ENCODE measurements around the gene DROSHA. TPM values are rescaled to one million over a fixed set of nuclear protein-coding genes. Genes with fewer than 3 reads are reported as not detected.

DROSHA gene
- total RNA-seq, 2 experiments from 2014 or later, result 69.8 to 74.3 TPM

DNA sequence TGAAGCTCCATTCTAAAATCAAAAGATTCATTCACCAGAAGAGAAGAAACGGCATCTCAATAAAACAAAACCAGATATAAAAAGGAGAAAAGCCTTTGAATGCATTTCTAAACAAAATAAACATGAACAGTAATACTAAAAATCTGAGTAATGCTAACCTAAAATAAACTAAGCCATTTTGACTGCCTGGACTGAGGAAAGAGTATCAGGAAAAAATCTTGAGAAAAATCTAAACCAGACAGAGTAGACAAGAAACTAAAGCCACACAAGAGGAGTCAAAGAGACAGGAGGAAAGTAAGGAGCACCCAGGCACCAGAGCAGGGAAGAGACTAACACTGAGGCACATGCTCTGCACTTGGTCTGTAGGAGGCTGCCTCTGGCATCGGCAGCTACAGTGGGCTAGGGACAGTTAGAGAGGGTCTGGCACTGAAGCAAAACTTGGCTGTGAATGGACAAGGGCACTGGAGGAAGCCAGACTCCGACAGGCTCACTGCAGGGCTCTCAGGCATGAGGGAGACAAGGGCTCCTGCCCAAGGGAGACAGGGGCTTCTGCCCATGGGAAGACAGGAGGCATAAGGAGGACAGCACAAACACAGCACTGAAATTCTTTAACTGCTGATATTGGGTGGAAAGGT lies 50.2 kb downstream of the DROSHA start:
- Mint-ChIP-seq H3K27me3 (ENCODE audit: low read depth) (no peaks in the 10 kb centered on the region), H3K9me3 (ENCODE audit: insufficient read depth) (no peaks in the 10 kb centered on the region), H3K4me3 (no peak overlapping the region), H3K27ac (no peak overlapping the region), H3K36me3 (ENCODE audit: low read depth) (peaks cover 47% of the 10 kb centered on the region), H3K4me1 (ENCODE audit: low read depth) (peaks cover 4% of the 10 kb centered on the region)
- CTCF ChIA-PET, result no interaction called here
- POLR2A ChIA-PET, result no interaction called here
- DNase-seq, result no peak
- no peak for ATAC-seq

DNA sequence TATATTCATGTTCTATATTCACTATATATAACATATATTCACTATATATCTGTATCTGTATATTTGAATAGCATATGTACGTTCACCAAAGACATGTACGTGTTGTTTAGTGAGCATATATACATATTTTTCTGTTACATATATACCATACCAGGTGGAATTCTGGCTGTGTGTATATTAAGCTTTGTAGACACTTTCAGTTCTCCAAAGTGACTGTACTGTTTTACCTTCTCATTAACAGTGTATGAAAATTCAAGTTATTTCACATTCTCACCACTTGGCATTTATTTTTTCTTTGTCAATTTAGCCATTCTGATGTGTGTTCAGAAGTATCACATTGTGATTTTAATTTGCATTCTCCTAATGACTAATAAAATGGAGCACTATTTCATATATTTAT lies 52.2 kb downstream of the DROSHA start:
- Mint-ChIP-seq H3K9me3 (ENCODE audit: insufficient read depth) (no peaks in the 10 kb centered on the region), H3K27me3 (ENCODE audit: low read depth) (no peaks in the 10 kb centered on the region), H3K4me3 (no peak overlapping the region), H3K27ac (no peak overlapping the region), H3K4me1 (ENCODE audit: low read depth) (peaks cover 4% of the 10 kb centered on the region), H3K36me3 (ENCODE audit: low read depth) (peaks cover 34% of the 10 kb centered on the region)
- CTCF ChIA-PET, result no interaction called here
- POLR2A ChIA-PET, result no interaction called here
- ATAC-seq (no peak), DNase-seq (no peak)

DNA sequence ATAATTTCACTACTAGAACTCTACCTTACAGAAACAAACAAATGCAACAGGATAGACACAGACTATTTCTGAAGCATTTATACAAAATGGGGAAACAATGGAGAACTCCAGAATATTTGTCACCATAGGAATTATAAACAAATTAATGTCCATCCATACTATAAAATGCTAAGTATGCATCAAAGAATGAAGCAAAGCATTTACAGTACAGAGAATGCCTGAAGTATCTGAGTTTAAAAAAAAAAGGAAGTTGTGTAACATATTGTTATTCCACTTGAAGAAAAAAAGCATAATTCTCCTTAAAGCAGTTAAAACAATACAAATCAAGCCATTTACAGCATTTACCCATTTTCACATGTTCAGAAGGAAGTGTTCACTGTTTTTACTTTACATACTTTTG lies 53.0 kb downstream of the DROSHA start:
- POLR2A ChIA-PET, result no interaction called here
- DNase-seq, result no peak
- peaks cover 29% of the 10 kb centered on the region for H3K36me3 Mint-ChIP-seq (ENCODE audit: low read depth)
- H3K9me3 Mint-ChIP-seq (ENCODE audit: insufficient read depth), result no peaks in the 10 kb centered on the region
- H3K27ac Mint-ChIP-seq, result no peak overlapping the region
- CTCF ChIA-PET, result no interaction called here
- no peak for ATAC-seq
- no peaks in the 10 kb centered on the region for H3K27me3 Mint-ChIP-seq (ENCODE audit: low read depth)
- H3K4me1 Mint-ChIP-seq (ENCODE audit: low read depth), result peaks cover 4% of the 10 kb centered on the region
- no peak overlapping the region for H3K4me3 Mint-ChIP-seq

DNA sequence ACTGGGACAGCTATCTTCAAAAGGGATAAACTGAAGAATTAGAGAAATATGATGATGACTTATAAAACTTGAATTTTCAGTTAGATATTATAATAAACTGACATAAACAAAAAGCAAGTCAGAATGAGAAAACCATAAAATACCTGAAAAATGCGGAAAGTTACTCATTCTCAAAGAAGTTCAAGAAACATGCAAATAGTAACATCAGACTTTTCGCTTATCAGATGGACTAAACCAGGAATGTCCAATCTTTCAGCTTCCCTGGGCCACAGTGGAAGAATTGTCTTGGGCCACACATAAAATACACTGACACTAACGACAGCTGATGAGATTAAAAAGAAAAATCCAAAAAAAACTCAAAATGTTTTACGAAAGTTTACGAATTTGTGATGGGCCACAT lies 53.9 kb downstream of the DROSHA start:
- peaks cover 31% of the 10 kb centered on the region for H3K36me3 Mint-ChIP-seq (ENCODE audit: low read depth)
- no peak overlapping the region for H3K27ac Mint-ChIP-seq
- ChIA-PET CTCF (no interaction called here), POLR2A (no interaction called here)
- H3K4me3 Mint-ChIP-seq, result no peak overlapping the region
- no peaks in the 10 kb centered on the region for H3K27me3 Mint-ChIP-seq (ENCODE audit: low read depth)
- no peaks in the 10 kb centered on the region for H3K9me3 Mint-ChIP-seq (ENCODE audit: insufficient read depth)
- DNase-seq (no peak), ATAC-seq (no peak)
- no peaks in the 10 kb centered on the region for H3K4me1 Mint-ChIP-seq (ENCODE audit: low read depth)

DNA sequence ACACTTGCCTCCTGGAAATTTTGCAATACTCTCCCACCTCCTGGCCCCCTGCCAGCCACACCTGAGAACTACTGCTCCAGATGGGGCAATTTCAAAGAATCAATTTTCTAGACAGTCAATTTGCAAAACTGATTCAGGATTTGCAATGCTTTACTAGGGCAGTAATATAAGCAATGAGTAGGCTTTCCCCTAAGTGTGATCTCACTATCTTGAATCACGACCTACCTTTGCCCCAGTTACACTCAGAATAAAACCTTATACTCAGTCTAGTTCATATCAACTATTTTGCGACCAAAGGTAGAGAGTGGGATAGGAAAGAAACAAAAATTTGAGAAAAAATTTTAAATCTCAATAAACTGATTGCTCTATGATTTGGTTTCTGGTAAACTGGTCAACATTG lies 54.4 kb downstream of the DROSHA start:
- Mint-ChIP-seq H3K4me3 (no peak overlapping the region), H3K27ac (no peak overlapping the region), H3K9me3 (ENCODE audit: insufficient read depth) (no peaks in the 10 kb centered on the region), H3K36me3 (ENCODE audit: low read depth) (peaks cover 32% of the 10 kb centered on the region), H3K4me1 (ENCODE audit: low read depth) (no peaks in the 10 kb centered on the region), H3K27me3 (ENCODE audit: low read depth) (no peaks in the 10 kb centered on the region)
- no peak for ATAC-seq
- POLR2A ChIA-PET, result no interaction called here
- CTCF ChIA-PET, result no interaction called here
- DNase-seq, result no peak

DNA sequence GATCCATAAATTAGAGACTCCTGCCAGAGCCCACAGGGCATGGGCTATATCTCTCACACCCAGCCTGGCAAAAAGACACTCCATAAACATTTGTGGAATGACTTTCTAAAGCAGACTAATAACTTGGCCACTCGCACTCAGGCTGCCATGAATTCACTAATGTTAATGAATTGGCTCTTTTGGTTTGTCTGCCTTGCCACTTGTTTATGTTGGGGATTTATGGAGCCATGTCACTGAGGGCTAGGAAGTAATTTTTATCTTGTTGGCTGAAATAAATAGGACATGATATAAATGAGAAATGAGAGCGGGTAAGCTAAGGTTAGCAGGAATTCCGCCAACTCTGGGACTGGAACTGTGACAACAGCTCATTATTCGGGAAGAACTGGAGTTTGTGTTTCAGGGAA lies 55.2 kb downstream of the DROSHA start:
- Mint-ChIP-seq H3K27me3 (ENCODE audit: low read depth) (no peaks in the 10 kb centered on the region), H3K36me3 (ENCODE audit: low read depth) (peaks cover 27% of the 10 kb centered on the region), H3K27ac (no peak overlapping the region), H3K9me3 (ENCODE audit: insufficient read depth) (no peaks in the 10 kb centered on the region), H3K4me3 (no peak overlapping the region), H3K4me1 (ENCODE audit: low read depth) (no peaks in the 10 kb centered on the region)
- ATAC-seq (no peak), DNase-seq (no peak)
- POLR2A ChIA-PET, result no interaction called here
- CTCF ChIA-PET, result no interaction called here

DNA sequence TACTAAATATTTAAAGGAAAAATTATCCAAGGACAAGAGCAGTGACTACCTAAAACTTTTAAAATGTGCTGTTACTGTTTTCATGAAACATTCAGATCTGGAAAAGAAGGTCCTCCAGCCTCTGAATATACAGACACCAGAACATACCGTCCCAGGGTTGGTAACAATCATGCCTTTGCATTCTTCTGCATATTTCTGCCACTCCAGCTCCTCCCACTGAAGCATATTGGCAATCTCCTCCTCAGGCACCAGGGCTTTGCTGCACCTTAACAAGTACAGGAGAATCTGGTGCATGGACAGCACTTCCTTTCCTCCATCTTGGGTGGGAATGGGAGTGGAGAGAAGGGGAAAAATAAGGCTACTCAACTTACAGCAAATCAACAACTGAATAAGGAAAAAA lies 60.0 kb downstream of the DROSHA start:
- H3K9me3 Mint-ChIP-seq (ENCODE audit: insufficient read depth), result no peaks in the 10 kb centered on the region
- no peaks in the 10 kb centered on the region for H3K27me3 Mint-ChIP-seq (ENCODE audit: low read depth)
- H3K27ac Mint-ChIP-seq, result no peak overlapping the region
- no peak overlapping the region for H3K4me3 Mint-ChIP-seq
- DNase-seq, result no peak
- CTCF ChIA-PET, result no interaction called here
- no peaks in the 10 kb centered on the region for H3K4me1 Mint-ChIP-seq (ENCODE audit: low read depth)
- no peak for ATAC-seq
- POLR2A ChIA-PET, result no interaction called here
- H3K36me3 Mint-ChIP-seq (ENCODE audit: low read depth), result peaks cover 42% of the 10 kb centered on the region

DNA sequence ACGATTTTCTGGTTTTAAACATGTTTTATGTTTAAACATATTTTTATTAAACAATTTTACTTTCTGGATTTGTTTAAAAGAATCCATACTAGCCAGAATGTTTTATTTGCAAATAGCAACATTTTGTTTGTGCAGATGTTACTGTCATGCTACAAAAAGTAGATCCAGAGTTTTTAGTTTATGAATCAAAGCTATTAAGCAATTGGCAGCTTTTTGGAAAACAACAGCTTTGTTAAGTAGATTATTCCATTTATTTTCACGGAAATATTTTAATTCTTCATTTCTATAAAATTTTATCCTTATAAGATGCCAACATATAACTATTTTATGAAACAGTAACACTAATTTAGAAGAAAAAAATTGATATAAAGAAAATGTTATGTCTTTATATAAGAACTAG lies 60.9 kb downstream of the DROSHA start:
- ChIA-PET POLR2A (no interaction called here), CTCF (no interaction called here)
- Mint-ChIP-seq H3K4me3 (no peak overlapping the region), H3K9me3 (ENCODE audit: insufficient read depth) (no peaks in the 10 kb centered on the region), H3K36me3 (ENCODE audit: low read depth) (peaks cover 45% of the 10 kb centered on the region), H3K27me3 (ENCODE audit: low read depth) (no peaks in the 10 kb centered on the region), H3K27ac (no peak overlapping the region), H3K4me1 (ENCODE audit: low read depth) (no peaks in the 10 kb centered on the region)
- DNase-seq (no peak), ATAC-seq (no peak)

DNA sequence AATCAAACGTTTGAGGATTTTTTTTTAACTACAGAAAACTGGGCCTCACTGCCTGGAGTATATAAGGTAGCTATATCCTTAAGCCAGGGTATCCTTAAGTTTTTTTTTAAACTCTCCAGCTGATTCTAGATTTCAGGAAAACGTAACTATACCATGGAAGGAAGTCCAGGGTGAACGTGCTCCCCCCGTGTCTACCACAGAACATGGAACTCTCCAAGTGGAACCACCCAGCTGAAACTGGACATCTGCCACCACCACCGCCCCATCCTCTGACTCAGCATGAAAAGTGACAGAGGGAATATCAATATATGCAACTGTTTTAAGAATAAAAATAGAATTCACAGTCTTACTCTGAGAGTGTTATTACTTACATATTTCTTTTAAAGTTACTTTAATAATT lies 61.3 kb downstream of the DROSHA start:
- CTCF ChIA-PET, result no interaction called here
- no peaks in the 10 kb centered on the region for H3K4me1 Mint-ChIP-seq (ENCODE audit: low read depth)
- H3K36me3 Mint-ChIP-seq (ENCODE audit: low read depth), result peaks cover 50% of the 10 kb centered on the region
- ATAC-seq (no peak), DNase-seq (no peak)
- POLR2A ChIA-PET, result no interaction called here
- H3K4me3 Mint-ChIP-seq, result no peak overlapping the region
- H3K9me3 Mint-ChIP-seq (ENCODE audit: insufficient read depth), result no peaks in the 10 kb centered on the region
- H3K27ac Mint-ChIP-seq, result no peak overlapping the region
- H3K27me3 Mint-ChIP-seq (ENCODE audit: low read depth), result no peaks in the 10 kb centered on the region

DNA sequence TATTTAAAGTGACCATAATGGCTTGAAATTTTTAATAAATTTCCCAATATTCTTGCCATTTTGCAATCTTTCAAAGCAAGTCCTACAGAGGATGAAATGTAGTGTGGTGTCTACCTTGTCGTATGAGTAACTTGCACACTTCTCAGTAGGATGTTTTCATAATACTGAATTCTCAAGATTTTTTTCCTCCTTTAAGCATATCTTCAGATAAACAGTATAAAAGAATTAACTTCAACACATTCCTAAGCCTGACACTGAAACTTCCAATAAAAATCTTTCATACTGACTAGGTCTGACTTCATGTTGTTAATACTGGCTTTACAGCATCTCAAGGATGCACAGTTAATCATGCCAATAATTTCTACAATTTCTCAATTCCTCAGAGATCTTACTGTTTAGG lies 62.0 kb downstream of the DROSHA start:
- ATAC-seq, result no peak
- H3K9me3 Mint-ChIP-seq (ENCODE audit: insufficient read depth), result no peaks in the 10 kb centered on the region
- no peak overlapping the region for H3K4me3 Mint-ChIP-seq
- ChIA-PET CTCF (no interaction called here), POLR2A (no interaction called here)
- H3K27ac Mint-ChIP-seq, result no peak overlapping the region
- peaks cover 57% of the 10 kb centered on the region for H3K36me3 Mint-ChIP-seq (ENCODE audit: low read depth)
- no peak for DNase-seq
- no peaks in the 10 kb centered on the region for H3K4me1 Mint-ChIP-seq (ENCODE audit: low read depth)
- H3K27me3 Mint-ChIP-seq (ENCODE audit: low read depth), result no peaks in the 10 kb centered on the region

DNA sequence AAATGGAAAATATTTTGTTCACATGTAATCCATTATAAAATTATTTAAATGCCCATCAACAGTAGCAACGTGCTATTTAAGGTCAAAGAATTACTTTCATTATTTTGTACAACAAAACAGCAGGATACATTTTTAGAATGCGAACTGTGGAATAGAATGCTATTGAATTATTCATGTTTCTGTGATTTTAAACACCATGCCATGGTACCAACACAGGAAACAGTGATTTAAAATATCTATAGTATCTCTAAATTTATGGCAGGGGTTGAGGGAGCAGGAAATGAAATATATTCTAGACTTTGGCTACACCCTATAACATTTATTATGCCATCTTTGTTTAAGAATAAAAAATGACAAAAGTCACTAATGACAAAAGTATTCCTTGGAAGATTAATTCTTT lies 62.4 kb downstream of the DROSHA start:
- Mint-ChIP-seq H3K27ac (no peak overlapping the region), H3K9me3 (ENCODE audit: insufficient read depth) (no peaks in the 10 kb centered on the region), H3K36me3 (ENCODE audit: low read depth) (peaks cover 61% of the 10 kb centered on the region), H3K4me3 (no peak overlapping the region), H3K4me1 (ENCODE audit: low read depth) (no peaks in the 10 kb centered on the region), H3K27me3 (ENCODE audit: low read depth) (no peaks in the 10 kb centered on the region)
- ChIA-PET POLR2A (no interaction called here), CTCF (no interaction called here)
- DNase-seq (no peak), ATAC-seq (no peak)

DNA sequence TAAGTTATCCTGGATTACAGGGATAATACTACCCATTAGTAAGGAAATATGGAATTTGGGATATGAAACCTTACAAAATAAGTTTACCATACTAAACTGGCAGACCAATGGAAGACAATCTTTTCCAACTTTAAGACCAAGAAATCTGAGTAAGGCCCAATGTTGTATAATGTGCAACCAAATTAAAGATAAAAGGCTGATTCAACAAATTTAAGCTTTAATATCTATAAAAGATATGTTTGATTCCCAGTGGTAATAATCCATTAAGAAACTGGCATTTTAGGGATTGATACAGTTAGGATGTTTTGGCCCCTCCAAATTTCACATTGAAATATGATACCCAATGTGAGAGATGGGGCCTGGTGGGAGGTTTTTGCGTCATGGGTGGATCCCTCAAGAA lies 66.6 kb downstream of the DROSHA start:
- POLR2A ChIA-PET, result no interaction called here
- CTCF ChIA-PET, result no interaction called here
- H3K27me3 Mint-ChIP-seq (ENCODE audit: low read depth), result no peaks in the 10 kb centered on the region
- H3K9me3 Mint-ChIP-seq (ENCODE audit: insufficient read depth), result peaks cover 4% of the 10 kb centered on the region
- no peak overlapping the region for H3K27ac Mint-ChIP-seq
- H3K4me3 Mint-ChIP-seq, result no peak overlapping the region
- no peaks in the 10 kb centered on the region for H3K4me1 Mint-ChIP-seq (ENCODE audit: low read depth)
- peaks cover 81% of the 10 kb centered on the region for H3K36me3 Mint-ChIP-seq (ENCODE audit: low read depth)
- DNase-seq (no peak), ATAC-seq (no peak)

DNA sequence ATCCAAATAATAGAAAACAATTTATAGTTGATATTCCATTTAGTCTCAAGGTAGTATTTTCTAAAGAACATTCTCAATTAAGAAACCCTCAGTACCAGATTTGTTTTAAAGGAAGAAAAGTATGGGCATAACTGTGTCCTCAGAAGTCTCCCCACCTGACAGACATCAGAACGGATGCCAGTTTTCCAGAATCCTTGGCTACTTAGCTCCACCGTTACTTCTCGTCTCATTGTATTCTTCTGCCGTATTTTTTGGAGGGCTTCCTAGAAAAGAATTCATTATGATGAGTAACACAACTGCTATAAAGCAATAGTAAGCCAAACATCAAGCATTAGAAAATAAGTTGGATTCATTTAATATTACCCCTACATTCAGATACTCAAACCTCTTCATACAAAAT lies 67.8 kb downstream of the DROSHA start:
- Mint-ChIP-seq H3K9me3 (ENCODE audit: insufficient read depth) (peaks cover 4% of the 10 kb centered on the region), H3K36me3 (ENCODE audit: low read depth) (peaks cover 86% of the 10 kb centered on the region), H3K4me3 (no peak overlapping the region), H3K27me3 (ENCODE audit: low read depth) (no peaks in the 10 kb centered on the region), H3K4me1 (ENCODE audit: low read depth) (no peaks in the 10 kb centered on the region), H3K27ac (no peak overlapping the region)
- DNase-seq, result no peak
- POLR2A ChIA-PET, result no interaction called here
- no peak for ATAC-seq
- CTCF ChIA-PET, result no interaction called here

All from activated CD8-positive, alpha-beta T cell treated with anti-CD3 and anti-CD28 coated beads, Interleukin-2, amount 10 ng/mL, durations not matched to agents 7 days and 5 days (primary cell).